Muscle of leg (tissue), 11 donors: ENCODE results near the gene CLCA4. TPM values are rescaled to one million over a fixed set of nuclear protein-coding genes. Genes with fewer than 3 reads are reported as not detected.

Experiments used
- DNase-seq: peaks from one replicate; pipeline ENCODE4 v3.0.0; 2013
- H3K27ac ChIP-seq: one replicate; pipeline ENCODE4 v1.5.1; 2013; ENCODE audit warnings: mild to moderate bottlenecking, low read length, control low read depth
- H3K27me3 ChIP-seq: one replicate; pipeline ENCODE4 v1.6.1; 2013; ENCODE audit warnings: low read length; ENCODE audit not compliant: control insufficient read depth, insufficient read depth
- H3K36me3 ChIP-seq: one replicate; pipeline ENCODE4 v1.6.1; 2013; ENCODE audit warnings: low read length; ENCODE audit not compliant: control insufficient read depth, insufficient read depth
- H3K4me1 ChIP-seq: one replicate; pipeline ENCODE4 v1.6.1; 2013; ENCODE audit warnings: low read length; ENCODE audit not compliant: control insufficient read depth, insufficient read depth
- H3K4me3 ChIP-seq: one replicate; pipeline ENCODE4 v1.5.1; 2013; ENCODE audit warnings: low read length, control low read depth
- H3K9me3 ChIP-seq: replicated peaks from 2 replicates; pipeline ENCODE4 v1.6.1; 2013; ENCODE audit warnings: low read depth, low read length; ENCODE audit not compliant: control insufficient read depth
- WGBS: methylation state at CpG from one replicate; pipeline ENCODE4 v1.1.5; 2013; ENCODE audit warnings: missing lambda C conversion rate; ENCODE audit not compliant: insufficient coverage; 5-methylcytosine and 5-hydroxymethylcytosine counted together
- polyA plus RNA-seq, 8 donors: library from polyadenylated mRNA; unstranded; fragments of 120-200 nt; gene quantifications; one replicate each; pipeline versions ENCODE4 v1.2.1 to v1.2.3, GENCODE V29; 2013; ENCODE audit warnings: inconsistent platforms in 1 of 8, low replicate concordance in 1 of 8; ENCODE audit not compliant: insufficient read length in 8 of 8, insufficient read depth in 1 of 8
- total RNA-seq: library from RNA; stranded (reverse); fragments of 120-200 nt; gene quantifications from one replicate; pipeline ENCODE4 v1.2.4, GENCODE V29; 2013

The CLCA4 gene
- total and polyA plus RNA-seq, 9 donors, result 0.04 to 0.24 TPM; not detected in 7

- H3K4me1 ChIP-seq, result no peaks in the 10 kb centered on the region
- no peaks in the 10 kb centered on the region for H3K27me3 ChIP-seq
- WGBS, result 98% methylated on average over 24 of the region's 32 CpGs
- no peaks in the 10 kb centered on the region for H3K9me3 ChIP-seq
- no peak overlapping the region for H3K27ac ChIP-seq
- DNase-seq, result no peak
- H3K36me3 ChIP-seq, result no peaks in the 10 kb centered on the region
- H3K4me3 ChIP-seq, result no peak overlapping the region
Observed at GRCh38 chr1:86523670-86524354, 23.1 kb upstream of the CLCA4 start.

- Histone ChIP-seq H3K4me1 (no peaks in the 10 kb centered on the region), H3K9me3 (no peaks in the 10 kb centered on the region), H3K27me3 (no peaks in the 10 kb centered on the region), H3K36me3 (no peaks in the 10 kb centered on the region), H3K27ac (no peak overlapping the region), H3K4me3 (no peak overlapping the region)
- no peak for DNase-seq
- WGBS, result no CpG with 5 or more reads among the region's 4 CpGs
Observed at GRCh38 chr1:86527306-86527705, 19.6 kb upstream of the CLCA4 start.

GRCh38 chr1:86530211-86530845, 16.6 kb upstream of the CLCA4 start:
- Histone ChIP-seq H3K4me1 (no peaks in the 10 kb centered on the region), H3K27ac (no peak overlapping the region), H3K27me3 (no peaks in the 10 kb centered on the region), H3K36me3 (no peaks in the 10 kb centered on the region), H3K9me3 (no peaks in the 10 kb centered on the region), H3K4me3 (no peak overlapping the region)
- DNase-seq, result no peak
- no CpG with 5 or more reads among the region's 3 CpGs for WGBS

GRCh38 chr1:86537928-86538695, 8.8 kb upstream of the CLCA4 start:
- WGBS, result no CpG with 5 or more reads among the region's 4 CpGs
- Histone ChIP-seq H3K4me3 (no peak overlapping the region), H3K27ac (no peak overlapping the region), H3K27me3 (no peaks in the 10 kb centered on the region), H3K4me1 (no peaks in the 10 kb centered on the region), H3K9me3 (no peaks in the 10 kb centered on the region), H3K36me3 (no peaks in the 10 kb centered on the region)
- DNase-seq, result no peak

- no peak overlapping the region for H3K4me3 ChIP-seq
- no peaks in the 10 kb centered on the region for H3K36me3 ChIP-seq
- DNase-seq, result no peak
- H3K27ac ChIP-seq, result no peak overlapping the region
- no peaks in the 10 kb centered on the region for H3K27me3 ChIP-seq
- WGBS, result 61% methylated on average over 5 of the region's 5 CpGs
- no peaks in the 10 kb centered on the region for H3K4me1 ChIP-seq
- H3K9me3 ChIP-seq, result no peaks in the 10 kb centered on the region
Observed at GRCh38 chr1:86538775-86539174, 8.1 kb upstream of the CLCA4 start.

GRCh38 chr1:86541859-86542258, 5.0 kb upstream of the CLCA4 start:
- Histone ChIP-seq H3K27ac (no peak overlapping the region), H3K27me3 (no peaks in the 10 kb centered on the region), H3K9me3 (no peaks in the 10 kb centered on the region), H3K36me3 (no peaks in the 10 kb centered on the region), H3K4me3 (no peak overlapping the region), H3K4me1 (no peaks in the 10 kb centered on the region)
- WGBS, result 100% methylated on average over 1 of the region's 2 CpGs
- DNase-seq, result no peak

GRCh38 chr1:86542631-86543030, 4.2 kb upstream of the CLCA4 start:
- Histone ChIP-seq H3K27ac (no peak overlapping the region), H3K27me3 (no peaks in the 10 kb centered on the region), H3K9me3 (no peaks in the 10 kb centered on the region), H3K36me3 (no peaks in the 10 kb centered on the region), H3K4me3 (no peak overlapping the region), H3K4me1 (no peaks in the 10 kb centered on the region)
- no peak for DNase-seq

GRCh38 chr1:86548839-86549238, 2.0 kb downstream of the CLCA4 start:
- Histone ChIP-seq H3K4me1 (no peaks in the 10 kb centered on the region), H3K36me3 (no peaks in the 10 kb centered on the region), H3K27ac (no peak overlapping the region), H3K9me3 (no peaks in the 10 kb centered on the region), H3K27me3 (no peaks in the 10 kb centered on the region), H3K4me3 (no peak overlapping the region)
- DNase-seq, result no peak

- Histone ChIP-seq H3K4me3 (no peak overlapping the region), H3K27me3 (no peaks in the 10 kb centered on the region), H3K4me1 (no peaks in the 10 kb centered on the region), H3K9me3 (peaks cover 3% of the 10 kb centered on the region), H3K27ac (no peak overlapping the region), H3K36me3 (no peaks in the 10 kb centered on the region)
- DNase-seq, result no peak
- 63% methylated on average over 2 of the region's 3 CpGs for WGBS
Observed at GRCh38 chr1:86551305-86551704, 4.4 kb downstream of the CLCA4 start.

- Histone ChIP-seq H3K27me3 (no peaks in the 10 kb centered on the region), H3K9me3 (peaks cover 3% of the 10 kb centered on the region), H3K27ac (no peak overlapping the region), H3K36me3 (no peaks in the 10 kb centered on the region), H3K4me3 (no peak overlapping the region), H3K4me1 (no peaks in the 10 kb centered on the region)
- no peak for DNase-seq
- WGBS, result 93% methylated on average over 19 of the region's 19 CpGs
Observed at GRCh38 chr1:86552376-86552775, 5.5 kb downstream of the CLCA4 start.
